HG03159 (cell line): ENCODE data around the gene UROC1.

Experiments used
- ATAC-seq: cut with Tn5 transposase; IDR thresholded peaks from one replicate; pipeline ENCODE4 v1.9.1; 2021; ENCODE audit warnings: mild to moderate bottlenecking, moderate library complexity; ENCODE audit not compliant: unreplicated experiment

The UROC1 gene

GRCh38 chr3:126497956-126498355, 19.6 kb downstream of the UROC1 start:
- ATAC-seq, result no peak

- ATAC-seq, result no peak
These were observed 20.4 kb downstream of the UROC1 start for GRCh38 chr3:126496894-126497850.

GRCh38 chr3:126495786-126496185, 21.8 kb downstream of the UROC1 start:
- no peak for ATAC-seq

DNA sequence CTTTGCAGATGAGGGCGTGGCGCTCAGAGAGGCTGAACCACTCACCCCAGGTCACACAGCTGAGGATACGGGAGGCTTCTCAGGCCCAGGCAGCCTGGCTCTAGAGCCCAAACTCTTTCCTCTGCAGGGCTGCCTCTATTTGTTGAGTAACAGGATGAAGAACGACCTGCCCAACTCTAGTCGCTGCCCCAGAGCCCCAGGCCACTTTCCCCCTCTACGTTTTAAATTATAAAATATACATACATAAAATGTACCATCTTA, 22.7 kb downstream of the UROC1 start:
- ATAC-seq, result no peak

DNA sequence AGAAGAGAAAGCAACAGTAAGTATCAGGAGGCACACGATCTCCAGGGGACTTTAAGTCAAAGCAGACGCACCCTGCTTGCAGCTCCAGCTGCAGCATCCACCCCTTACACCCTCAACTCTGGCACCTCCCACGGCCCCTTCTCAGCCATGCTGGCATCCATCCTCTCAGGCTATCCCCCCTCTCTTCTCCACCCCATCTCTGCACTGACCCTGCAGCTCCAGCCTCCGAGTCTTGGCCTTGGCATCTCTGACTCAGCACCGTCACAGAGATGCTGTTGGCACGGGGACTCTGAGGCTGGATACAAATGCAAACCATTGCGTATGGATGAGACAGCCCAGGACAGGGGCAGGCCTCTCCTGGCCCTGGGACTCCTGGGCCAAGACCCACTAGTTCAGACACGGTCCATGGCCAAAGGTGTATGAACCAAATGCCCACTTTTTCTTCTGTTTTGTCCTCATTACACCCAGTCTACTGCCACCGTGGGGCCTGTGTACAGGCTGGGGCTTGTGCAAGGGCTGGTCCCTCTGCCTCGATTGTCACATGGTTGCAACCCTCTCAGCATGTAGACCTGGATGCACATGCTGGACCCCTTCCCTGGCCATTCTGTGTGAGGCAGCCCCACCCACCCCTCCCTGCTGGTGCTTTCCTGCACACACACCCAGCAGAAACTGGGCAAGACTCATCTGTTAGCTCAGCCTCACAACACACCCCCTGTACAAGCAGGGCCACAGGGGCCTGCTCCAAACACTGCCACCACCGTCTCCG, 23.2 kb downstream of the UROC1 start:
- no peak for ATAC-seq

GRCh38 chr3:126493739-126494138, 23.8 kb downstream of the UROC1 start:
- no peak for ATAC-seq

DNA sequence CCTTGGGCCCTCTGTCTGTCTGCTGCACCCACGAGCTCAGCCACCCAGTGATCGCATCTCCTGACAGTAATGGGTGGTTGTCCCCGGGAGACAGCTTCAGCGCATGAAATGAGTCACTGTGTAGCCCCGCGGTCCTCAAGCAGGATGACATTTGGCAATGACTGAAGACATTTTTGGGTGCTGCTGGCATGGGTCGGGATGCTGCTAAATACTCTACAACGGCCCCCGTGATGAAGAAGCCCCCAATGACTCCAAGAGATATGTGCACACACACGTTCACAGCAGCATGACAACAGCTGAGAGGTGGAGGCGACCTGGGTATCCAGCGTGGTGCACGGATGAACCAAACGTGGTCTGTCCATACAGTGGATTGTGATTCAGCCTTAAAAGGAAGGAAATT, 24.5 kb downstream of the UROC1 start:
- ATAC-seq, result no peak

DNA sequence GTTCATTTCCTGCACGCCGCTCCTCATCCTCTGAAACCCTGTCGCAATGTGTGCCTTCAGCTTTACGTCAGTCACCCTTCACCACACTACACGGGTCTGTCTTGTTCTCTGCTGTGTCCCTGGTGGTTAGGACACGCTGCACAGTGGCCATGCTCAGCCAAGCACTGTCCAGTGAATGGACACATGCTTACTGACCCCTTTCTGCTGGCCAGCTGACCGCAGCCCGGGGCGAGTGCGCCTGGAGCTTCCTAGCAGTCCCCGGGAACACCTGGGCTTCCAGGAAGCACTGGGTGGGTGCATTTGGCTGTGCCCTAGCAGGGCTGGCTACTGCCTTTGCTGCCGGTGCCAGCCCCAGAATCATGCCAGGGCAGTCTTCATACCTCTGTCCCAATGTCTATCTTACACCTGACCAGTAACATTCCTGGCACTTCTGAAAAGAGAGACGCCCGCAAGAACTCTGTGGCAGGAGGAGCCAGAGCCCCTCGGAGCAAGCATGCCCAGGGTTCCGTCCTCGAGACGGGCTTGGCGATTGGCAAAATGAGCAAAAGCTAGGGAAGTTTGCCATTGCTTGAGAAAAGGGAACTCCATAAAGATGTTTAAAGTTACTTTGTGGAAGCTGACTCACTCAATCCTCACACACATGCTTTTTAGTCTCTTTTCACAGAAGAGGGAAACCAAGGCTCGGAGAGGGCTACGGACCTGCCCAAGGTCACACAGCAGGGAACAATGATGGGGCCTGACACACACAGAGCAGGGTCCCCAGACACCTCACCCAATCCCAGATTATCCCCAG, 26.2 kb downstream of the UROC1 start:
- no peak for ATAC-seq

DNA sequence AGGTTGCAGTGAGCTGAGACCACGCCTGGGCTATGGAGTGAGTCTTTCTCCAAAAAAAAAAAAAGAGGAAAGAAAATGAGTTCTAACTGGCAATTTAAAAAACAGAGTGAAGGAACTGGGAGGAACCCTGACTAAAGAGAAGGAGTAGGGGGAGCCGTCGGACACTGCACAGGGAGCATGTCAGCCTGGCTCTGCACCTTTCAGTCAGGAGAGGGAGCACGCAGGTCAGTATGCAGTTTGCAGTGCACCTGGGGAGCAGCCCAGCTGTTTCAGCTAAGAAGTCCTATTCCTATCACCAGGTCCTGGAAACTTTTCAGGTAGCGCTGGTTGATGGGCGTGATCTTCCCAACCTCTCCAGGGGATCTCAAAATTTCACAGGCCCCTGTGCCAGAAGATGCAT, 27.0 kb downstream of the UROC1 start:
- no peak for ATAC-seq

DNA sequence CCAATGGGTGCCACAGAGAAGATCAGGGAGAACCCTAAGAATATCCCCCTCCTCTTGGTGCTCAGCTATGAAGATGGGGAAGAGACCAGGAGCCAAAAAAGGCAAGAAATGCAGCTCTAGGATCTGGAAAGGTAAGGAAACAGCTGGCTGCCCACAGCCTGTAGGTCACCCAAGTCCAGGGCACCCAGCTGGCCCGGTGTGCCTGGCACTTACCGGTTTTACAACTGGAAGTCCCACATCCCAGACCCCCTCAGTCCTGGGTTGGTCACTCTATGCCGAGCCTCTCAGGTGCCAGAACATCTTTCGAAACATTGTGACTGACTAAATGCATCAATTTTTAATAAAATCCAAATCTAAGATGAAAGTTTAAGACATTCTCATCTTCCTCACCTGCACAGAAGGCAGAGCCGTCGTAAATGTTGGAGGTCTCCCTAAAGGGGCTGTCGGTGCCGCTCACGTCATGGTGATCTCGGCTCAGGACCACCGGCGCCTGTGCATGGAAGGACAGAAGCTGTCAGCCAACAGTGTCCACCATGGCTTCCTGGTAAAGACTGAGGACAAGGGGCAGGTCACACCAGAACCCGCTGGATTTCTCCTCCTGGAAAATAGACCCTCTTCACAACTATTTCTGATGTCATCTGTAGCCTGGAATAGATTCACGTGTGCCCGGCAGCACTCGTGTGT, 28.5 kb downstream of the UROC1 start:
- ATAC-seq, result no peak

- no peak for ATAC-seq
These were observed 29.4 kb downstream of the UROC1 start for GRCh38 chr3:126488185-126488584.

GRCh38 chr3:126487151-126487771, 30.3 kb downstream of the UROC1 start:
- no peak for ATAC-seq

- ATAC-seq, result no peak
These were observed 31.2 kb downstream of the UROC1 start for GRCh38 chr3:126486360-126486847.

DNA sequence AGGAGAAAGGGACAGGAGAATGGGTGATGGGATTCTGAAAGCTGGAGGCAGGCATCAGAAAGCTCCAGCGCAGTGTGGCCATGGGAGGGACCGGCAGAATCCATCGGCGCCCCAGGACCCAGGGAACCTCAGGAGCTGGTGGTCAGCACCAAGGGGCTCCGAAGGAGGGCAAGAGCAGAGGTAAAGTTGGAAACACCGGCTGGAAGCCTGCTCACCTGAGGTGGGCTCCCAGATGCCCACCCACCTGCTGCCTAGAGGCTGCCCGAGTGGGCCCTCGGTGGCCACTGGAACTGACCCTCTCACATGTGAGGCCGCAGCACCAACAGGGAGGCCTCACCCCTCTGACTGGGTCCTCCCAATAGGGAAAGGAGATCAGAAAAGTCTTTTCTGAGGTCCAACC, 31.6 kb downstream of the UROC1 start:
- ATAC-seq, result no peak

DNA sequence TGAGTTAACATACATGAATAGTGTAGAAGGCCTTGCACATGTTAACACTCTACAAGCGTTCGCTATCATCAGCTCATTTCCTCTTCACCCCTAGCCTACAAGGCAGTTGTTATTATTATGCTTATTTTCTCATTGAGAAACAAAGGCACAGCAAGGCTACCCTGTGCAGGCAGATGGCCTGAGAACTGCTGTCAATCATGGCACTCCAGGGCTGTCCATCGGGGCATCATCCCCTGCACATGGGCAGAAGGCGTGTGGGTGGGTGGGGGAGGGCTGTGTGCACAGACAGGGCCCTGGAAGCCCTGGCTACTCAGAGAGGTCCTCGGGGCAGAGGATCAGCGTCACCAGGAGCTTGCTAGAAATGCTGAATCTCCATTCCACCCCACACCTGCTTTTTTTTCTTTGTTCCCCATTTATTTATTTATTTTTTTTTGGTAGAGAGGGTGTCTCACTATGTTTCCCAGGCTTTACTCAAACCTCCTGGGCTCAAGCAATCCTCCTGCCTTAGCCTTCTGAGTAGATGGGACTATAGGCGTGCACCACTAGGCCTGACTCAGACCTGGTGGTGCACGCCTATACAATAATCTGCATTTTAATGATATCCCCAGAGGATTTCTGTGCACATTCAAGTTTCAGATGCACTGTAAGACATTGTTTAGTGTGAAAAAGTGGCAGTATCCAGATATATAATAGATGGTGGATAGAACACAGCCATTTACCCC, 32.2 kb downstream of the UROC1 start:
- ATAC-seq, result no peak

DNA sequence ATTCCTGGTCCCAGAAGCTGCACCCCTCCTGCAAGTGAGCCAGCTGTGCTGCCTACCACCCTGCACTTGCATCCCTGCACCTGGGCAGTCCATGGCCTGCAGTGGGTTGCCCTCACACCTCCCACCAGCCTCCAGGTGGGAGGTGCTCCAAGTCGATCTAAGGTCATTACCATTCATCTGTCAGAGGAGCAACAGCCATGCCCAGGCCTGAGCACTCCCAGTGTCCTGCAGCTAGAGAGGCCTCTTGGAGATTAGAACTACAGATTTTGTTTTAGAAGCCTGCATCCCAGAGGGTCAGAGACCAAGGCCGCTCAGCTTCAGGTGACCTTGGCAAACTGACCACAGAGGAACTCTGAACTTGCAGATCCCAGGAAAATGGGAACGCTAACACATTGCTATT, 32.9 kb downstream of the UROC1 start:
- ATAC-seq, result no peak

DNA sequence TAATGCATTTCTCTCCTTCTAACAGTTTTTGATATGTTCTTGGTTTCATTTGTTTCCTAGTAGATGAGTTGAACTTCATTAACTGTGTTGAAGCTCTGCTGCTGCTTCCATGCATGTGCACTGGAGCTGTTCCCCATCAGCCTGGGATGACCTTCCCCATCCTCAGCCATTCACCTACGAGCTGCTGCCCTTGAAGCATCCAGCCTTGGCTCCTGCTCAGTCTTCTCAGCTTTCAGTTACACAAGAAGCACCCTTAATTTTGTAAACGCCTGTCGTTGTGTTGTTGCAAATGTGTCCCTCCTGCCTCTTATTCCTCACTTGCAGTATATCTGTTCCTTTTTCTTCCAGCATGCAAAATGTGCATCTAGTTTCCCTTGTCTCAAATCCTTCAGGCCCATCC, 33.4 kb downstream of the UROC1 start:
- ATAC-seq, result no peak

GRCh38 chr3:126483321-126483761, 34.2 kb downstream of the UROC1 start:
- ATAC-seq, result no peak

GRCh38 chr3:126482503-126483255, 34.9 kb downstream of the UROC1 start:
- ATAC-seq, result no peak
